Endothelial cell of umbilical vein (primary cell): ENCODE data around the gene RABGAP1. TPM values are rescaled to one million over a fixed set of nuclear protein-coding genes. Genes with fewer than 3 reads are reported as not detected.

Experiments used
- BruUV-seq: library from RNA; stranded (reverse); fragments of 400-500 nt; replicated peaks from 2 replicates; lab custom pipeline; 2021; lab: Mats Ljungman, UMichigan
- CTCF ChIA-PET: fragments of 300-600, 350-600 bp; sonication (Branson Sonifier 250); formaldehyde crosslinking; loops from one replicate; lab custom pipeline; 2021; ENCODE audit warnings: antibody characterized with exemption, inconsistent platforms; lab: Charles Lee
- POLR2A ChIA-PET: fragments of 300-600, 350-600 bp; sonication (Branson Sonifier 250); formaldehyde crosslinking; loops from one replicate; lab custom pipeline; 2021; ENCODE audit warnings: antibody characterized with exemption, inconsistent platforms; lab: Charles Lee
- DNase-seq: peaks from one replicate; pipeline ENCODE4 v3.0.0-alpha.2; 2011; ENCODE audit warnings: low read depth, low spot score
- FAIRE-seq: peaks from 2 replicates; lab custom pipeline; 2011; peaks lifted over from hg19 to GRCh38; lab: Jason Lieb, UNC
- H2AFZ ChIP-seq: 2 replicates; pipeline ENCODE4 v1.6.0; 2012; ENCODE audit warnings: low read depth, low read length, control low read depth, inconsistent platforms
- H3K27ac ChIP-seq: 2 replicates; pipeline ENCODE4 v1.5.1; 2011; ENCODE audit warnings: low read depth, mild to moderate bottlenecking, control low read depth, low read length, moderate library complexity; ENCODE audit not compliant: insufficient read depth
- H3K27me3 ChIP-seq, 2 experiments: 2 replicates each; pipeline versions ENCODE4 v1.6.0 to v1.6.1; 2011; ENCODE audit warnings: low read length in 2 of 2, mixed read lengths in 1 of 2; ENCODE audit not compliant: control insufficient read depth in 2 of 2, insufficient read depth in 2 of 2
- H3K36me3 ChIP-seq, 2 experiments: 2 replicates in 1 of 2; 3 replicates in 1 of 2; pipeline ENCODE4 v1.5.1; 2011; ENCODE audit warnings: low read length in 2 of 2, mild to moderate bottlenecking in 1 of 2, moderate library complexity in 1 of 2; ENCODE audit not compliant: control insufficient read depth in 2 of 2, insufficient read depth in 2 of 2; ENCODE audit errors: extremely low read depth in 1 of 2
- H3K4me1 ChIP-seq: 3 replicates; pipeline ENCODE4 v1.5.1; 2011; ENCODE audit warnings: mild to moderate bottlenecking, low read length; ENCODE audit not compliant: control insufficient read depth, insufficient read depth; ENCODE audit errors: extremely low read depth
- H3K4me2 ChIP-seq: 2 replicates; pipeline ENCODE4 v1.6.1; 2011; ENCODE audit warnings: low read length, control low read depth, mixed read lengths; ENCODE audit not compliant: insufficient read depth
- H3K4me3 ChIP-seq, 3 experiments: fragments of 200-600 bp in 1 of 3; sonication (generic), shearing (Covaris generic) in 1 of 3; replicated peaks in 1 of 3; 2 replicates each; pipeline ENCODE4 v1.5.1; 2011 to 2016; ENCODE audit warnings: control low read depth in 3 of 3, low read length in 3 of 3, mild to moderate bottlenecking in 2 of 3, inconsistent platforms in 1 of 3, low read depth in 1 of 3, moderate library complexity in 1 of 3; ENCODE audit not compliant: insufficient read depth in 1 of 3
- H3K79me2 ChIP-seq: 2 replicates; pipeline ENCODE4 v1.6.0; 2012; ENCODE audit warnings: low read length, inconsistent platforms; ENCODE audit not compliant: control insufficient read depth, insufficient read depth
- H3K9ac ChIP-seq: replicated peaks from 2 replicates; pipeline ENCODE3; 2011; ENCODE audit warnings: low read length, control low read depth; ENCODE audit not compliant: insufficient read depth; ENCODE audit errors: extremely low read depth
- H3K9me1 ChIP-seq: replicated peaks from 3 replicates; pipeline ENCODE4 v1.6.0; 2011; ENCODE audit warnings: mild to moderate bottlenecking, low read length; ENCODE audit not compliant: control insufficient read depth, insufficient read depth; ENCODE audit errors: extremely low read depth
- H3K9me3 ChIP-seq: replicated peaks from 2 replicates; pipeline ENCODE4 v1.5.1; 2012; ENCODE audit warnings: low read length, inconsistent platforms; ENCODE audit not compliant: control insufficient read depth, insufficient read depth
- H4K20me1 ChIP-seq: replicated peaks from 2 replicates; pipeline ENCODE3; 2011; ENCODE audit warnings: mild to moderate bottlenecking, low read length; ENCODE audit not compliant: control insufficient read depth, insufficient read depth; ENCODE audit errors: extremely low read depth
- FOS ChIP-seq: IDR thresholded peaks from 2 replicates; pipeline ENCODE4 v1.6.1; 2011; ENCODE audit warnings: mild to moderate bottlenecking, low read length, moderate library complexity, borderline replicate concordance; ENCODE audit not compliant: insufficient read depth
- GATA2 ChIP-seq: IDR thresholded peaks from 2 replicates; pipeline ENCODE4 v1.7.0; 2011; ENCODE audit warnings: low read depth, mild to moderate bottlenecking, moderate library complexity, mixed read lengths, low read length; ENCODE audit not compliant: insufficient read length, insufficient read depth
- JUN ChIP-seq: IDR thresholded peaks from 2 replicates; pipeline ENCODE4 v1.6.1; 2011; ENCODE audit warnings: borderline replicate concordance, low read depth; ENCODE audit not compliant: insufficient read length, insufficient read depth
- MYC ChIP-seq: IDR thresholded peaks from one replicate; pipeline ENCODE4 v1.6.1; 2011; ENCODE audit warnings: mild to moderate bottlenecking, low read depth, low read length
- POLR2A ChIP-seq: IDR thresholded peaks from 2 replicates; pipeline ENCODE4 v1.6.1; 2012; ENCODE audit warnings: low read depth, mild to moderate bottlenecking, control low read depth, low read length
- POLR2AphosphoS5 ChIP-seq: IDR thresholded peaks from 2 replicates; pipeline ENCODE4 v1.6.1; 2012; ENCODE audit warnings: low read depth, mild to moderate bottlenecking, control low read depth, low read length, moderate library complexity; ENCODE audit not compliant: insufficient read depth
- dilution Hi-C: fragments of 300-500 bp; cut with MboI; formaldehyde crosslinking; loops from one replicate; pipeline ENCODE4 v1.15.0; 2019; ENCODE audit warnings: low sequenced_read_pairs; ENCODE audit not compliant: extremely low pct_ligation_motif_present
- intact Hi-C: fragments of 100-400 bp; cut with micrococcal nuclease; formaldehyde crosslinking; loops from one replicate; pipeline ENCODE4 v1.10.0; 2022
- polyA plus RNA-seq, 4 experiments: library from polyadenylated mRNA; depleted of rRNA in 3 of 4; stranded (reverse) in 3 of 4; unstranded in 1 of 4; fragments of >200 nt; gene quantifications; 2 replicates each; pipeline versions ENCODE4 v1.2.1 to v1.2.3, GENCODE V29; 2011 to 2012; ENCODE audit warnings: missing spikeins in 1 of 4
- total RNA-seq: library from RNA; stranded (reverse); gene quantifications from 2 replicates; pipeline ENCODE4 v1.2.3, GENCODE V29; 2021
- TF ChIP-seq, protein P1 (sequence below), 2 donors: IDR thresholded peaks; 1 replicate in 1 of 2; 2 replicates in 1 of 2; pipeline ENCODE4 v1.5.1; 2011; ENCODE audit warnings: low read length in 2 of 2, mild to moderate bottlenecking in 2 of 2, moderate library complexity in 2 of 2, control low read depth in 1 of 2, inconsistent platforms in 1 of 2, low read depth in 1 of 2; ENCODE audit not compliant: insufficient read depth in 1 of 2; ENCODE audit errors: extremely low read depth in 1 of 2
- TF ChIP-seq, protein P2 (sequence below): IDR thresholded peaks from 2 replicates; pipeline ENCODE4 v1.6.1; 2011; ENCODE audit not compliant: insufficient read depth, insufficient read length

Gene RABGAP1
- total and polyA plus RNA-seq, 2 donors (not counting 3 experiments of a cell fraction or from before 2014, with no cell fraction given), result 19.0 to 53.6 TPM

- DNase-seq, result peak; percentile 20
- FAIRE-seq, result no peak
- Histone ChIP-seq H4K20me1 (no peaks in the 10 kb centered on the region), H3K27ac (no peak overlapping the region), H3K4me2 (no peak overlapping the region), H3K4me1 (no peaks in the 10 kb centered on the region), H3K9me1 (no peaks in the 10 kb centered on the region), H3K9ac (no peak overlapping the region), H3K79me2 (no peaks in the 10 kb centered on the region), H3K27me3 (no peaks in the 10 kb centered on the region), H3K4me3 (no peak overlapping the region), H3K9me3 (no peaks in the 10 kb centered on the region), H2AFZ (no peak overlapping the region), H3K36me3 (peaks cover 10 to 44% of the 10 kb centered on the region in 2 experiments)
- dilution Hi-C loops (no loop called here), intact Hi-C loops (loop anchor here (1.0 to 2.0 kb wide), 2 partner anchors 123 to 248 kb away; no protein-coding TSS in a partner anchor)
- no TSS peak for BruUV-seq
- TF ChIP-seq GATA2, result no peak
- TF ChIP-seq, protein P1, sequence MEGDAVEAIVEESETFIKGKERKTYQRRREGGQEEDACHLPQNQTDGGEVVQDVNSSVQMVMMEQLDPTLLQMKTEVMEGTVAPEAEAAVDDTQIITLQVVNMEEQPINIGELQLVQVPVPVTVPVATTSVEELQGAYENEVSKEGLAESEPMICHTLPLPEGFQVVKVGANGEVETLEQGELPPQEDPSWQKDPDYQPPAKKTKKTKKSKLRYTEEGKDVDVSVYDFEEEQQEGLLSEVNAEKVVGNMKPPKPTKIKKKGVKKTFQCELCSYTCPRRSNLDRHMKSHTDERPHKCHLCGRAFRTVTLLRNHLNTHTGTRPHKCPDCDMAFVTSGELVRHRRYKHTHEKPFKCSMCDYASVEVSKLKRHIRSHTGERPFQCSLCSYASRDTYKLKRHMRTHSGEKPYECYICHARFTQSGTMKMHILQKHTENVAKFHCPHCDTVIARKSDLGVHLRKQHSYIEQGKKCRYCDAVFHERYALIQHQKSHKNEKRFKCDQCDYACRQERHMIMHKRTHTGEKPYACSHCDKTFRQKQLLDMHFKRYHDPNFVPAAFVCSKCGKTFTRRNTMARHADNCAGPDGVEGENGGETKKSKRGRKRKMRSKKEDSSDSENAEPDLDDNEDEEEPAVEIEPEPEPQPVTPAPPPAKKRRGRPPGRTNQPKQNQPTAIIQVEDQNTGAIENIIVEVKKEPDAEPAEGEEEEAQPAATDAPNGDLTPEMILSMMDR (IDR thresholded peaks at IDR 0.05; ENCODE audit: extremely low read depth in 1 of 2, insufficient read depth in 1 of 2, low read depth in 1 of 2, low read length in 2 of 2), result peak; percentile 6 to 18
- ChIA-PET POLR2A (no interaction called here), CTCF (interaction anchor here (0.9 to 5.2 kb wide), 13 partner anchors 9 to 247 kb away, joined by 3 to 88 read pairs (median 4); no protein-coding TSS in a partner anchor)
Observed at GRCh38 chr9:123102375-123103113, 161.7 kb downstream of the RABGAP1 start.

GRCh38 chr9:123104807-123105206, 164.0 kb downstream of the RABGAP1 start:
- ChIA-PET POLR2A (no interaction called here), CTCF (interaction anchor here (0.9 to 5.2 kb wide), 2 partner anchors 120 to 245 kb away, joined by 3 to 88 read pairs; no protein-coding TSS in a partner anchor)
- Histone ChIP-seq H3K4me3 (no peak overlapping the region), H3K4me1 (no peaks in the 10 kb centered on the region), H3K9me1 (no peaks in the 10 kb centered on the region), H3K27me3 (no peaks in the 10 kb centered on the region), H3K36me3 (peaks cover 4 to 47% of the 10 kb centered on the region in 2 experiments), H3K79me2 (no peaks in the 10 kb centered on the region), H3K9ac (no peak overlapping the region), H2AFZ (no peak overlapping the region), H3K4me2 (no peak overlapping the region), H3K27ac (no peak overlapping the region), H4K20me1 (no peaks in the 10 kb centered on the region), H3K9me3 (no peaks in the 10 kb centered on the region)
- dilution Hi-C loops (no loop called here), intact Hi-C loops (no loop called here)
- DNase-seq, result no peak
- TF ChIP-seq POLR2AphosphoS5 (no peak), FOS (no peak), MYC (no peak), JUN (no peak), GATA2 (no peak), POLR2A (no peak)
- TF ChIP-seq, protein P1 (IDR thresholded peaks at IDR 0.05; ENCODE audit: extremely low read depth in 1 of 2, insufficient read depth in 1 of 2, low read depth in 1 of 2, low read length in 2 of 2), result no peak
- TF ChIP-seq, protein P2, sequence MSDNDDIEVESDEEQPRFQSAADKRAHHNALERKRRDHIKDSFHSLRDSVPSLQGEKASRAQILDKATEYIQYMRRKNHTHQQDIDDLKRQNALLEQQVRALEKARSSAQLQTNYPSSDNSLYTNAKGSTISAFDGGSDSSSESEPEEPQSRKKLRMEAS, result no peak
- no peak for FAIRE-seq
- no TSS peak for BruUV-seq
